HCT116 (cell line): ENCODE data around the gene ATP5PO. TPM values are rescaled to one million over a fixed set of nuclear protein-coding genes. Genes with fewer than 3 reads are reported as not detected.

Experiments used
- ATAC-seq: fragments of 200-7000 bp; cut with Tn5 transposase; 2 replicates; pipeline ENCODE4 v1.9.1; 2020; ENCODE audit warnings: mild to moderate bottlenecking, moderate library complexity
- BruUV-seq: library from RNA; stranded (reverse); fragments of 400-500 nt; replicated peaks from 2 replicates; lab custom pipeline; 2021; lab: Mats Ljungman, UMichigan
- CTCF ChIA-PET: fragments of 300-600 bp; sonication (Branson Sonifier 250); formaldehyde crosslinking; loops from one replicate; lab custom pipeline; 2021; ENCODE audit warnings: antibody characterized with exemption; lab: Charles Lee
- POLR2A ChIA-PET: fragments of 300-600, 350-600 bp; sonication (Branson Sonifier 250); formaldehyde crosslinking; loops from one replicate; lab custom pipeline; 2021; ENCODE audit warnings: antibody characterized with exemption; lab: Charles Lee
- RAD21 ChIA-PET, 2 experiments: fragments of 300-600 bp; sonication (Branson Sonifier 250); formaldehyde crosslinking; loops; one replicate each; lab custom pipeline; 2023; ENCODE audit warnings: low total read pairs in 2 of 2; ENCODE audit not compliant: uncharacterized antibody in 2 of 2, unreplicated experiment in 2 of 2, low non-redundant PET in 1 of 2; lab: Charles Lee
- DNase-seq: peaks from one replicate; pipeline ENCODE4 v3.0.0-alpha.2; 2010; ENCODE audit warnings: low read depth, low spot score
- H2AFZ ChIP-seq: fragments of 200-600 bp; shearing (Covaris generic), sonication (generic); 2 replicates; pipeline ENCODE4 v1.6.1; 2017; ENCODE audit warnings: low read depth, mixed run types, mixed read lengths, antibody characterized with exemption, low read length; ENCODE audit not compliant: poor library complexity, severe bottlenecking
- H3K27ac ChIP-seq: 2 replicates; pipeline ENCODE4 v1.5.1; 2012; ENCODE audit warnings: low read depth, low read length
- H3K27me3 ChIP-seq: fragments of 200-600 bp; sonication (generic); 2 replicates; pipeline ENCODE4 v1.6.1; 2016; ENCODE audit warnings: mixed run types, low read length, mixed read lengths; ENCODE audit not compliant: insufficient read depth
- H3K36me3 ChIP-seq, 2 experiments: fragments of 200-500 bp in 1 of 2; fragments of 200-600 bp in 1 of 2; sonication (Bioruptor generic) in 1 of 2; sonication (generic) in 1 of 2; 2 replicates each; pipeline versions ENCODE4 v1.5.1 to v1.6.1; 2014 to 2016; ENCODE audit warnings: low read length in 2 of 2, inconsistent platforms in 1 of 2, mixed read lengths in 1 of 2, mixed run types in 1 of 2; ENCODE audit not compliant: insufficient read depth in 2 of 2, control insufficient read depth in 1 of 2
- H3K4me1 ChIP-seq, 2 experiments: fragments of 200-600 bp in 1 of 2; sonication (generic) in 1 of 2; 2 replicates each; pipeline versions ENCODE4 v1.5.1 to v1.6.1; 2012 to 2017; ENCODE audit warnings: low read length in 2 of 2, inconsistent platforms in 1 of 2, mild to moderate bottlenecking in 1 of 2, mixed read lengths in 1 of 2, mixed run types in 1 of 2, moderate library complexity in 1 of 2; ENCODE audit not compliant: insufficient read depth in 2 of 2, control insufficient read depth in 1 of 2
- H3K4me2 ChIP-seq: fragments of 200-600 bp; sonication (generic); 2 replicates; pipeline ENCODE4 v1.6.1; 2017; ENCODE audit warnings: mixed run types, low read length, mixed read lengths
- H3K4me3 ChIP-seq, 2 experiments: fragments of 200-600 bp in 1 of 2; sonication (generic) in 1 of 2; replicated peaks in 1 of 2; 2 replicates each; pipeline ENCODE4 v1.5.1; 2011 to 2016; ENCODE audit warnings: low read length in 2 of 2, control low read depth in 1 of 2, low read depth in 1 of 2, mild to moderate bottlenecking in 1 of 2, mixed read lengths in 1 of 2, mixed run types in 1 of 2
- H3K79me2 ChIP-seq: fragments of 200-600 bp; sonication (generic); 2 replicates; pipeline ENCODE4 v1.6.1; 2017; ENCODE audit warnings: mild to moderate bottlenecking, mixed run types, low read length, moderate library complexity, mixed read lengths; ENCODE audit not compliant: insufficient read depth
- H3K9ac ChIP-seq: fragments of 200-600 bp; sonication (generic); 2 replicates; pipeline ENCODE4 v1.6.1; 2016; ENCODE audit warnings: low read length, mixed read lengths
- H3K9me2 ChIP-seq: fragments of 200-600 bp; sonication (generic), shearing (Covaris generic); 2 replicates; pipeline ENCODE4 v1.6.1; 2017; ENCODE audit warnings: mixed run types, mild to moderate bottlenecking, moderate library complexity; ENCODE audit not compliant: insufficient read depth
- H3K9me3 ChIP-seq, 2 experiments: fragments of 200-500 bp in 1 of 2; fragments of 200-600 bp in 1 of 2; sonication (Bioruptor generic) in 1 of 2; sonication (generic) in 1 of 2; 2 replicates each; pipeline ENCODE4 v1.6.1; 2014 to 2017; ENCODE audit warnings: low read length in 2 of 2, mixed read lengths in 2 of 2, inconsistent platforms in 1 of 2, low read depth in 1 of 2, mild to moderate bottlenecking in 1 of 2, mixed run types in 1 of 2, moderate library complexity in 1 of 2; ENCODE audit not compliant: control insufficient read depth in 1 of 2, insufficient read depth in 1 of 2
- H4K20me1 ChIP-seq: fragments of 200-600 bp; sonication (generic), shearing (Covaris generic); 2 replicates; pipeline ENCODE4 v1.6.1; 2017; ENCODE audit warnings: mixed run types, mild to moderate bottlenecking, moderate library complexity; ENCODE audit not compliant: insufficient read depth
- CBX3 ChIP-seq: IDR thresholded peaks from 2 replicates; pipeline ENCODE4 v1.6.1; 2012; ENCODE audit warnings: low read depth
- CTCF ChIP-seq, 3 experiments: fragments of 200-600 bp in 1 of 3; sonication (generic) in 1 of 3; IDR thresholded peaks in 2 of 3; conservative IDR thresholded peaks in 1 of 3; 2 replicates each; pipeline ENCODE4 v1.5.1; 2012 to 2017; ENCODE audit warnings: low read depth in 2 of 3, low read length in 2 of 3, antibody characterized with exemption in 1 of 3, borderline replicate concordance in 1 of 3, control low read depth in 1 of 3, mild to moderate bottlenecking in 1 of 3, mixed read lengths in 1 of 3, mixed run types in 1 of 3, moderate library complexity in 1 of 3; ENCODE audit not compliant: insufficient read depth in 1 of 3
- EGR1 ChIP-seq: IDR thresholded peaks from 2 replicates; pipeline ENCODE4 v1.6.1; 2012; ENCODE audit warnings: low read depth
- EZH2 ChIP-seq: fragments of 200-600 bp; sonication (generic); IDR thresholded peaks from 2 replicates; pipeline ENCODE4 v1.6.1; 2017; ENCODE audit warnings: antibody characterized with exemption, mixed run types
- EZH2phosphoT487 ChIP-seq: fragments of 200-600 bp; IDR thresholded peaks from 2 replicates; pipeline ENCODE4 v1.6.1; 2018; ENCODE audit warnings: antibody characterized with exemption, borderline replicate concordance
- POLR2AphosphoS5 ChIP-seq: IDR thresholded peaks from 2 replicates; pipeline ENCODE4 v1.6.1; 2011; ENCODE audit warnings: mild to moderate bottlenecking, low read depth, low read length, moderate library complexity
- RAD21 ChIP-seq: IDR thresholded peaks from 2 replicates; pipeline ENCODE4 v1.6.1; 2012; ENCODE audit warnings: low read depth, mild to moderate bottlenecking
- SIN3A ChIP-seq: IDR thresholded peaks from 2 replicates; pipeline ENCODE4 v1.6.1; 2012; ENCODE audit warnings: low read depth
- SP1 ChIP-seq: IDR thresholded peaks from 2 replicates; pipeline ENCODE4 v1.6.1; 2012; ENCODE audit warnings: low read depth
- YY1 ChIP-seq: IDR thresholded peaks from 2 replicates; pipeline ENCODE4 v1.6.1; 2011; ENCODE audit warnings: low read length, low read depth, moderate library complexity, mild to moderate bottlenecking; ENCODE audit not compliant: insufficient replicate concordance; ENCODE audit errors: extremely low read depth
- ZFX ChIP-seq: fragments of 450-650 bp; IDR thresholded peaks from 2 replicates; pipeline ENCODE4 v1.6.1; 2017
- intact Hi-C: fragments of 100-400 bp; cut with micrococcal nuclease; formaldehyde crosslinking; loops from 2 replicates; pipeline ENCODE4 v1.10.0; 2022
- total RNA-seq: library from RNA; stranded (reverse); gene quantifications from one replicate; pipeline ENCODE4 v1.2.1, GENCODE V29; 2021; ENCODE audit not compliant: unreplicated experiment

ATP5PO gene
- total RNA-seq, 1 experiment from 2014 or later, result 238 TPM

- no peak for TF ChIP-seq CTCF (IDR thresholded peaks at IDR 0.05 in 2 of 3, conservative IDR thresholded peaks at IDR 0.05 in 1 of 3; ENCODE audit: borderline replicate concordance in 1 of 3, insufficient read depth in 1 of 3, low read depth in 2 of 3, low read length in 2 of 3)
- no peak for TF ChIP-seq EZH2
- no peak for TF ChIP-seq SP1
- TF ChIP-seq SIN3A, result no peak
- no peak for TF ChIP-seq YY1
- TF ChIP-seq, all 23 proteins: peak for 0
Measured at GRCh38 chr21:33962290-33962689, 46.7 kb upstream of the ATP5PO start (continued).

GRCh38 chr21:33961061-33961460, 45.5 kb upstream of the ATP5PO start:
- no peak overlapping the region for H3K4me2 ChIP-seq
- H3K27ac ChIP-seq, result no peak overlapping the region
- POLR2A ChIA-PET, result interaction anchor here (0.7 kb wide), 1 partner anchor 159 kb away, joined by 3 read pairs; no protein-coding TSS in a partner anchor
- DNase-seq (no peak), ATAC-seq (no peak)
- RAD21 ChIA-PET, result interaction anchor here in 1 of 2 experiments (0.7 kb wide), 1 partner anchor 43 kb away, joined by 3 read pairs; no protein-coding TSS in a partner anchor
- no peaks in the 10 kb centered on the region for H3K36me3 ChIP-seq
- TF ChIP-seq EGR1 (no peak), EZH2phosphoT487 (no peak), RAD21 (no peak), ZFX (no peak), POLR2AphosphoS5 (no peak), SIN3A (no peak), CBX3 (no peak)
- intact Hi-C loops, result no loop called here
- H3K9me3 ChIP-seq, result 0 out of 4 replicates have a peak, but pooled peaks cover 0 to 3% of the 10 kb centered on the region in 2 experiments
- no peaks in the 10 kb centered on the region for H3K79me2 ChIP-seq
- no peaks in the 10 kb centered on the region for H4K20me1 ChIP-seq
- CTCF ChIA-PET, result interaction anchor here (0.6 kb wide), 1 partner anchor 13 kb away, joined by 3 read pairs; no protein-coding TSS in a partner anchor
- no TSS peak for BruUV-seq
- H3K9ac ChIP-seq, result no peak overlapping the region
- H3K4me1 ChIP-seq, result no peaks in the 10 kb centered on the region
- no peaks in the 10 kb centered on the region for H3K27me3 ChIP-seq
- H2AFZ ChIP-seq, result no peak overlapping the region
- H3K9me2 ChIP-seq, result no peaks in the 10 kb centered on the region
- no peak overlapping the region for H3K4me3 ChIP-seq
